Endothelial cell of umbilical vein (primary cell): ENCODE results near the gene DNAI2. TPM values are rescaled to one million over a fixed set of nuclear protein-coding genes. Genes with fewer than 3 reads are reported as not detected.
A peak's percentile ranks its signal among the peaks of the same experiment; 100 is the strongest.

Source experiments
- BruUV-seq: library from RNA; stranded (reverse); fragments of 400-500 nt; replicated peaks from 2 replicates; lab custom pipeline; 2021; lab: Mats Ljungman, UMichigan
- CTCF ChIA-PET: fragments of 300-600, 350-600 bp; sonication (Branson Sonifier 250); formaldehyde crosslinking; loops from one replicate; lab custom pipeline; 2021; ENCODE audit warnings: antibody characterized with exemption, inconsistent platforms; lab: Charles Lee
- POLR2A ChIA-PET: fragments of 300-600, 350-600 bp; sonication (Branson Sonifier 250); formaldehyde crosslinking; loops from one replicate; lab custom pipeline; 2021; ENCODE audit warnings: antibody characterized with exemption, inconsistent platforms; lab: Charles Lee
- DNase-seq: peaks from one replicate; pipeline ENCODE4 v3.0.0-alpha.2; 2011; ENCODE audit warnings: low read depth, low spot score
- FAIRE-seq: peaks from 2 replicates; lab custom pipeline; 2011; peaks lifted over from hg19 to GRCh38; lab: Jason Lieb, UNC
- H2AFZ ChIP-seq: 2 replicates; pipeline ENCODE4 v1.6.0; 2012; ENCODE audit warnings: low read depth, low read length, control low read depth, inconsistent platforms
- H3K27ac ChIP-seq: 2 replicates; pipeline ENCODE4 v1.5.1; 2011; ENCODE audit warnings: low read depth, mild to moderate bottlenecking, control low read depth, low read length, moderate library complexity; ENCODE audit not compliant: insufficient read depth
- H3K27me3 ChIP-seq, 2 experiments: 2 replicates each; pipeline versions ENCODE4 v1.6.0 to v1.6.1; 2011; ENCODE audit warnings: low read length in 2 of 2, mixed read lengths in 1 of 2; ENCODE audit not compliant: control insufficient read depth in 2 of 2, insufficient read depth in 2 of 2
- H3K36me3 ChIP-seq, 2 experiments: 2 replicates in 1 of 2; 3 replicates in 1 of 2; pipeline ENCODE4 v1.5.1; 2011; ENCODE audit warnings: low read length in 2 of 2, mild to moderate bottlenecking in 1 of 2, moderate library complexity in 1 of 2; ENCODE audit not compliant: control insufficient read depth in 2 of 2, insufficient read depth in 2 of 2; ENCODE audit errors: extremely low read depth in 1 of 2
- H3K4me1 ChIP-seq: 3 replicates; pipeline ENCODE4 v1.5.1; 2011; ENCODE audit warnings: mild to moderate bottlenecking, low read length; ENCODE audit not compliant: control insufficient read depth, insufficient read depth; ENCODE audit errors: extremely low read depth
- H3K4me2 ChIP-seq: 2 replicates; pipeline ENCODE4 v1.6.1; 2011; ENCODE audit warnings: low read length, control low read depth, mixed read lengths; ENCODE audit not compliant: insufficient read depth
- H3K4me3 ChIP-seq, 3 experiments: fragments of 200-600 bp in 1 of 3; sonication (generic), shearing (Covaris generic) in 1 of 3; replicated peaks in 1 of 3; 2 replicates each; pipeline ENCODE4 v1.5.1; 2011 to 2016; ENCODE audit warnings: control low read depth in 3 of 3, low read length in 3 of 3, mild to moderate bottlenecking in 2 of 3, inconsistent platforms in 1 of 3, low read depth in 1 of 3, moderate library complexity in 1 of 3; ENCODE audit not compliant: insufficient read depth in 1 of 3
- H3K79me2 ChIP-seq: 2 replicates; pipeline ENCODE4 v1.6.0; 2012; ENCODE audit warnings: low read length, inconsistent platforms; ENCODE audit not compliant: control insufficient read depth, insufficient read depth
- H3K9ac ChIP-seq: replicated peaks from 2 replicates; pipeline ENCODE3; 2011; ENCODE audit warnings: low read length, control low read depth; ENCODE audit not compliant: insufficient read depth; ENCODE audit errors: extremely low read depth
- H3K9me1 ChIP-seq: replicated peaks from 3 replicates; pipeline ENCODE4 v1.6.0; 2011; ENCODE audit warnings: mild to moderate bottlenecking, low read length; ENCODE audit not compliant: control insufficient read depth, insufficient read depth; ENCODE audit errors: extremely low read depth
- H3K9me3 ChIP-seq: replicated peaks from 2 replicates; pipeline ENCODE4 v1.5.1; 2012; ENCODE audit warnings: low read length, inconsistent platforms; ENCODE audit not compliant: control insufficient read depth, insufficient read depth
- H4K20me1 ChIP-seq: replicated peaks from 2 replicates; pipeline ENCODE3; 2011; ENCODE audit warnings: mild to moderate bottlenecking, low read length; ENCODE audit not compliant: control insufficient read depth, insufficient read depth; ENCODE audit errors: extremely low read depth
- EZH2 ChIP-seq: IDR thresholded peaks from 2 replicates; pipeline ENCODE4 v1.6.1; 2012; ENCODE audit warnings: borderline replicate concordance, low read depth, mild to moderate bottlenecking, moderate library complexity, low read length, inconsistent platforms; ENCODE audit not compliant: severe bottlenecking
- MYC ChIP-seq: IDR thresholded peaks from one replicate; pipeline ENCODE4 v1.6.1; 2011; ENCODE audit warnings: mild to moderate bottlenecking, low read depth, low read length
- POLR2A ChIP-seq: IDR thresholded peaks from 2 replicates; pipeline ENCODE4 v1.6.1; 2012; ENCODE audit warnings: low read depth, mild to moderate bottlenecking, control low read depth, low read length
- dilution Hi-C: fragments of 300-500 bp; cut with MboI; formaldehyde crosslinking; loops from one replicate; pipeline ENCODE4 v1.15.0; 2019; ENCODE audit warnings: low sequenced_read_pairs; ENCODE audit not compliant: extremely low pct_ligation_motif_present
- intact Hi-C: fragments of 100-400 bp; cut with micrococcal nuclease; formaldehyde crosslinking; loops from one replicate; pipeline ENCODE4 v1.10.0; 2022
- polyA plus RNA-seq, 4 experiments: library from polyadenylated mRNA; depleted of rRNA in 3 of 4; stranded (reverse) in 3 of 4; unstranded in 1 of 4; fragments of >200 nt; gene quantifications; 2 replicates each; pipeline versions ENCODE4 v1.2.1 to v1.2.3, GENCODE V29; 2011 to 2012; ENCODE audit warnings: missing spikeins in 1 of 4
- total RNA-seq: library from RNA; stranded (reverse); gene quantifications from 2 replicates; pipeline ENCODE4 v1.2.3, GENCODE V29; 2021

The DNAI2 gene
- total and polyA plus RNA-seq, 2 donors (not counting 3 experiments of a cell fraction or from before 2014, with no cell fraction given) = not detected

DNA sequence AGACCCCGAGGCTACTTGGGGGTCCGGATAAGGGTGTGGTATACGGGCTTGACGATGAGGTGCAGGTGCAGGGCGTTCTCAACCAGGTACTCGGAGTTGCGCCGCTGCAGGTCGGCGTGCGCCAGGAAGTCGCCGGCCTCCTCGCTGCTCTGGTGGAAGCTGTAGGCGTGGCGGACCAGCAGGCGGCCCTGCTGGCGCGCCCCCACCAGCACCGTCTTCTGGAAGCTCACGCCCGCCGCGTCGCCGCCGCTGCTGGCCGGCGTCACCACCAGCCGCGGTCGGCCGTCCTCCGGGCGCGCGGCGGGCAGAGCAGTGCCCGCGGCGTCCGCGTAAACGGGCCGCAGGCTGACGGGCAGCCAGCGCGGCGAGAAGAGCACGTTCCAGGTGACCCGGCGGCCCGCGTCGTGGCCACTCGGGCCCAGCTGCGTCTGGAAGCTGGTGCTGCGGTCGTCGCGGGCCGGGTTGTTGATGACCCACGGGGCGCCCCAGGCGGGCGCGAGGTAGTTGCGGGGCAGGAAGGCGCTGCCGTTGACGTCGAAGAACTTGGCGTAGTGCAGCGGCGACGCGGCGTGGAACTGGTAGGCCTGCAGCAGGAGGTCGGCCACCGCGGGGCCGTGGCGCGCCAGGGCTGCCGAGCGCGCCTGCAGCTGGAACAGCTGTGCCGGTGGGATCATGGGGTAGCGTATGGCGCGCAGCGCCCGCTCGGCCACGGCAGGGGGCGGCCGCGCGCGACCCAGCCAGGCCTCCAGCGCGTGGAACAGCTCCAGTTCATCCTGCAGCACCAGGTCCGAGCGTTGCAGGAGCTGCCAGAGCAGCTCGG lies 82.8 kb downstream of the DNAI2 start:
- FAIRE-seq (no peak), DNase-seq (no peak)
- H3K27me3 ChIP-seq = peaks cover 10 to 26% of the 10 kb centered on the region in 2 experiments
- no peak overlapping the region for H2AFZ ChIP-seq
- H3K9me1 ChIP-seq = no peaks in the 10 kb centered on the region
- POLR2A ChIA-PET = no interaction called here
- dilution Hi-C loops = no loop called here
- no peak overlapping the region for H3K9ac ChIP-seq
- intact Hi-C loops = no loop called here
- H4K20me1 ChIP-seq = no peaks in the 10 kb centered on the region
- H3K9me3 ChIP-seq = no peaks in the 10 kb centered on the region
- no peak overlapping the region for H3K4me2 ChIP-seq
- no peaks in the 10 kb centered on the region for H3K79me2 ChIP-seq
- TF ChIP-seq MYC = no peak
- TF ChIP-seq EZH2 = peak; percentile 69
- no peaks in the 10 kb centered on the region for H3K36me3 ChIP-seq
- no TSS peak for BruUV-seq
- no peak overlapping the region for H3K27ac ChIP-seq
- H3K4me3 ChIP-seq = no peak overlapping the region
- H3K4me1 ChIP-seq = no peaks in the 10 kb centered on the region
- CTCF ChIA-PET = interaction anchor here (3.0 kb wide), 1 partner anchor 11 kb away, joined by 15 read pairs; the partner anchor contains the start of gene GPR142

- CTCF ChIA-PET = interaction anchor here (0.8 to 3.0 kb wide), 2 partner anchors 10 to 55 kb away, joined by 4 to 15 read pairs; partner anchors contain the start of gene GPR142
Observed at GRCh38 chr17:74357466-74357809, 83.4 kb downstream of the DNAI2 start.

More at GRCh38 chr17:74357466-74357809, 83.4 kb downstream of the DNAI2 start:
- Histone ChIP-seq H3K9me1 (no peaks in the 10 kb centered on the region), H3K36me3 (no peaks in the 10 kb centered on the region), H3K9ac (no peak overlapping the region), H2AFZ (no peak overlapping the region), H3K4me1 (no peaks in the 10 kb centered on the region), H3K27ac (no peak overlapping the region), H3K4me3 (no peak overlapping the region), H3K4me2 (no peak overlapping the region), H3K9me3 (no peaks in the 10 kb centered on the region), H4K20me1 (no peaks in the 10 kb centered on the region), H3K79me2 (no peaks in the 10 kb centered on the region), H3K27me3 (peaks cover 10 to 26% of the 10 kb centered on the region in 2 experiments)
- FAIRE-seq (no peak), DNase-seq (no peak)
- intact Hi-C loops = no loop called here
- no TSS peak for BruUV-seq
- POLR2A ChIA-PET = no interaction called here
- TF ChIP-seq POLR2A = no peak
- dilution Hi-C loops = no loop called here
